OCI-LY1 (cell line): ENCODE results near the gene HAGH.

Experiments used
- H2AFZ ChIP-seq: fragments of 200-600 bp; sonication (generic), shearing (Covaris generic); 2 replicates; pipeline ENCODE4 v1.6.0; 2014; ENCODE audit warnings: antibody characterized with exemption, mild to moderate bottlenecking, low read length
- H3F3A ChIP-seq: fragments of 200-600 bp; sonication (generic), shearing (Covaris generic); 2 replicates; pipeline ENCODE4 v1.6.0; 2014; ENCODE audit warnings: mild to moderate bottlenecking, antibody characterized with exemption, low read length, moderate library complexity; ENCODE audit not compliant: insufficient read depth
- H3K27ac ChIP-seq: fragments of 200-600 bp; sonication (generic); 2 replicates; pipeline ENCODE4 v1.5.1; 2014; ENCODE audit warnings: low read length, mixed run types, mild to moderate bottlenecking, low read depth; ENCODE audit not compliant: poor library complexity, severe bottlenecking
- H3K27me3 ChIP-seq: fragments of 200-600 bp; sonication (generic); 2 replicates; pipeline ENCODE4 v1.6.0; 2014; ENCODE audit warnings: antibody characterized with exemption, mild to moderate bottlenecking, low read length, moderate library complexity; ENCODE audit not compliant: insufficient read depth
- H3K36me3 ChIP-seq: fragments of 200-600 bp; sonication (generic); 2 replicates; pipeline ENCODE4 v1.6.1; 2014; ENCODE audit warnings: mild to moderate bottlenecking, antibody characterized with exemption, low read length, moderate library complexity, mixed read lengths; ENCODE audit not compliant: insufficient read depth
- H3K4me1 ChIP-seq: fragments of 200-600 bp; sonication (generic); 2 replicates; pipeline ENCODE4 v1.5.1; 2014; ENCODE audit warnings: mild to moderate bottlenecking, low read length, moderate library complexity; ENCODE audit not compliant: insufficient read depth, severe bottlenecking
- H3K4me2 ChIP-seq: fragments of 200-600 bp; sonication (generic), shearing (Covaris generic); 2 replicates; pipeline ENCODE4 v1.6.1; 2014; ENCODE audit warnings: low read length
- H3K4me3 ChIP-seq: fragments of 200-600 bp; sonication (generic); 2 replicates; pipeline ENCODE4 v1.5.1; 2014; ENCODE audit warnings: low read length, low read depth, mild to moderate bottlenecking, mixed read lengths; ENCODE audit not compliant: poor library complexity, severe bottlenecking
- H3K79me2 ChIP-seq: fragments of 200-600 bp; shearing (Covaris generic); 2 replicates; pipeline ENCODE4 v1.6.1; 2016; ENCODE audit warnings: mixed run types, low read length, mixed read lengths; ENCODE audit not compliant: insufficient read depth
- H3K9ac ChIP-seq: fragments of 200-600 bp; sonication (generic), shearing (Covaris generic); 2 replicates; pipeline ENCODE4 v1.6.1; 2014; ENCODE audit warnings: mild to moderate bottlenecking, low read length, mixed read lengths
- H3K9me2 ChIP-seq: fragments of 200-600 bp; sonication (generic), shearing (Covaris generic); 2 replicates; pipeline ENCODE4 v1.6.1; 2014; ENCODE audit warnings: low read depth, mild to moderate bottlenecking, low read length, mixed read lengths
- H3K9me3 ChIP-seq: fragments of 200-600 bp; shearing (Covaris generic); 2 replicates; pipeline ENCODE4 v1.6.1; 2014; ENCODE audit warnings: low read length, mixed read lengths
- H4K20me1 ChIP-seq: fragments of 200-600 bp; sonication (generic), shearing (Covaris generic); 2 replicates; pipeline ENCODE4 v1.6.0; 2016; ENCODE audit warnings: mild to moderate bottlenecking, low read length; ENCODE audit not compliant: insufficient read depth
- CTCF ChIP-seq: fragments of 200-600 bp; sonication (generic), shearing (Covaris generic); IDR thresholded peaks from 2 replicates; pipeline ENCODE4 v1.5.1; 2017; ENCODE audit warnings: mild to moderate bottlenecking, antibody characterized with exemption, low read length, moderate library complexity, mixed read lengths
- EZH2 ChIP-seq: fragments of 200-600 bp; sonication (generic), shearing (Covaris generic); IDR thresholded peaks from 2 replicates; pipeline ENCODE4 v1.8.0; 2017; ENCODE audit warnings: borderline replicate concordance, mixed run types, mild to moderate bottlenecking, antibody characterized with exemption, low read length, moderate library complexity, mixed read lengths

Gene HAGH

DNA sequence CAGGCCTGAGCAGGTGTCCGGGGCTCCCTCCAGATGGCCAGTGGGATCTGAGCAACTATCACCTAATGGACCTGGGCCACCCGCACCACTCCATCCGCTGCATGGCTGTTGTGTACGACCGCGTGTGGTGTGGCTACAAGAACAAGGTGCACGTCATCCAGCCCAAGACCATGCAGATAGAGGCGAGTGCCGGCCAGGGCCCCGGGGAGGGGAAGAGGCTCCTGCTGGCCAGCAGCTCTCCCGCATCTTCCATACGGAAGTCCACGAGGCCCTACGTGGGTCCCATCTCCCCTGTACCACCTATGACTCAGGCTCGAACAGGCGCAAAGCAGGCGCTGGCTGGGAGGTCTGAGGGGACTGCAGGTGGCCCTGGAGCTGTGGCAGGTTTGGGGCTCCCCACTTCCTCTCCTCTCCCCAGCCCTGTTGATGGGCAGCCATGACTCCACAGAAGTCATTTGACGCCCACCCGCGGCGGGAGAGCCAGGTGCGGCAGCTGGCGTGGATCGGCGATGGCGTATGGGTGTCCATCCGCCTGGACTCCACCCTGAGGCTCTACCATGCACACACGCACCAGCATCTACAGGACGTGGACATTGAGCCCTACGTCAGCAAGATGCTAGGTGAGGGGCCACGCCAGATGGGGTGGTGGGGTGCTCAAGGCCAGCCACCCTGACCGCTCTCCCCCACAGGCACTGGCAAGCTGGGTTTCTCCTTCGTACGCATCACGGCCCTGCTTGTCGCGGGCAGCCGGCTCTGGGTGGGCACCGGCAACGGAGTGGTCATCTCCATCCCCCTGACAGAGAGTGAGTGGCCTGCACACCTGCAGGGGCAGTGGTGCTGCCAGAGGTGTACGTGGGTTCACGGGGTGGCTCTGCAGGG is 59.3 kb downstream of the HAGH start:
- H3K4me1 ChIP-seq: peaks cover 10% of the 10 kb centered on the region
- no peaks in the 10 kb centered on the region for H3K9me2 ChIP-seq
- no peaks in the 10 kb centered on the region for H3K27me3 ChIP-seq
- 0 out of 2 replicates have a peak, but pooled peaks cover 3% of the 10 kb centered on the region for H3K79me2 ChIP-seq
- H3K4me2 ChIP-seq: no peak overlapping the region
- peaks cover 78% of the 10 kb centered on the region for H3K36me3 ChIP-seq
- no peak overlapping the region for H3K9ac ChIP-seq
- no peak overlapping the region for H2AFZ ChIP-seq
- no peaks in the 10 kb centered on the region for H3K9me3 ChIP-seq
- H4K20me1 ChIP-seq: no peaks in the 10 kb centered on the region
- no peak overlapping the region for H3K4me3 ChIP-seq
- no peaks in the 10 kb centered on the region for H3F3A ChIP-seq
- TF ChIP-seq EZH2: no peak
- no peak for TF ChIP-seq CTCF
- H3K27ac ChIP-seq: no peak overlapping the region

GRCh38 chr16:1766701-1767100 is 59.9 kb downstream of the HAGH start:
- Histone ChIP-seq H3K36me3 (peaks cover 77% of the 10 kb centered on the region), H3K9ac (no peak overlapping the region), H3K79me2 (no peaks in the 10 kb centered on the region), H3K4me3 (no peak overlapping the region), H3K9me2 (no peaks in the 10 kb centered on the region), H3K27me3 (no peaks in the 10 kb centered on the region), H3K4me2 (no peak overlapping the region), H4K20me1 (no peaks in the 10 kb centered on the region), H3K4me1 (peaks cover 10% of the 10 kb centered on the region), H3K27ac (no peak overlapping the region), H3F3A (no peaks in the 10 kb centered on the region), H3K9me3 (no peaks in the 10 kb centered on the region), H2AFZ (no peak overlapping the region)
- no peak for TF ChIP-seq CTCF
- TF ChIP-seq EZH2: no peak

DNA sequence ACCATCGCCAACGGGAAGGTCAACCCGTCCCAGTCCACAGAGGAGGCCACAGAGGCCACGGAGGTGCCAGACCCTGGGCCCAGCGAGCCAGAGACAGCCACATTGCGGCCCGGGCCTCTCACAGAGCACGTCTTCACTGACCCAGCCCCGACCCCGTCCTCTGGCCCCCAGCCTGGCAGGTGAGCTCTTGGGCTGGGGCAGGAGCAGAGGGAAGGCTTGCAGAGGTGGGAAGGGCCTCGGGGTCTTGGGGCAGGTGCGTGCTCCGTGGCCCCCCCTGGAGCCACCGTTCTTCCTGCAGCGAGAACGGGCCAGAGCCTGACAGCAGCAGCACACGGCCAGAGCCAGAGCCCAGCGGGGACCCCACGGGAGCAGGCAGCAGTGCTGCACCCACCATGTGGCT is 60.4 kb downstream of the HAGH start:
- Histone ChIP-seq H3K4me1 (peaks cover 10% of the 10 kb centered on the region), H3K27ac (no peak overlapping the region), H3K4me3 (no peak overlapping the region), H2AFZ (no peak overlapping the region), H3F3A (no peaks in the 10 kb centered on the region), H3K9ac (no peak overlapping the region), H3K9me3 (no peaks in the 10 kb centered on the region), H3K27me3 (no peaks in the 10 kb centered on the region), H4K20me1 (no peaks in the 10 kb centered on the region), H3K79me2 (no peaks in the 10 kb centered on the region), H3K36me3 (peaks cover 78% of the 10 kb centered on the region), H3K9me2 (no peaks in the 10 kb centered on the region), H3K4me2 (no peak overlapping the region)
- TF ChIP-seq EZH2 (no peak), CTCF (no peak)
